Neural progenitor cell (in vitro differentiated cells): Measurements from ENCODE around the gene ANKRD23. TPM values are rescaled to one million over a fixed set of nuclear protein-coding genes. Genes with fewer than 3 reads are reported as not detected.

Experiments used
- DNase-seq: peaks from one replicate; pipeline ENCODE4 v3.0.0-alpha.2; 2016; ENCODE audit warnings: low spot score
- H2AFZ ChIP-seq: fragments of 200-600 bp; sonication (generic); replicated peaks from 2 replicates; pipeline ENCODE4 v1.6.1; 2016; ENCODE audit warnings: antibody characterized with exemption
- H3F3A ChIP-seq: fragments of 200-600 bp; sonication (generic); 2 replicates; pipeline ENCODE4 v1.6.1; 2016; ENCODE audit warnings: antibody characterized with exemption, low read depth
- H3K27ac ChIP-seq: fragments of 200-600 bp; sonication (generic); 2 replicates; pipeline ENCODE4 v1.5.1; 2016; ENCODE audit warnings: mild to moderate bottlenecking
- H3K27me3 ChIP-seq: fragments of 200-600 bp; sonication (generic); 2 replicates; pipeline ENCODE4 v1.6.1; 2016; ENCODE audit warnings: mild to moderate bottlenecking, moderate library complexity
- H3K36me3 ChIP-seq: fragments of 200-600 bp; sonication (generic); 2 replicates; pipeline ENCODE4 v1.5.1; 2016
- H3K4me1 ChIP-seq: fragments of 200-600 bp; sonication (generic); 2 replicates; pipeline ENCODE4 v1.6.1; 2016; ENCODE audit warnings: mixed run types
- H3K4me2 ChIP-seq: fragments of 200-600 bp; sonication (generic); 2 replicates; pipeline ENCODE4 v1.6.1; 2016
- H3K4me3 ChIP-seq: fragments of 200-600 bp; sonication (generic); 2 replicates; pipeline ENCODE4 v1.5.1; 2016
- H3K79me2 ChIP-seq: fragments of 200-600 bp; sonication (generic); 2 replicates; pipeline ENCODE4 v1.6.1; 2016; ENCODE audit warnings: low read depth
- H3K9ac ChIP-seq: fragments of 200-600 bp; sonication (generic); 2 replicates; pipeline ENCODE4 v1.6.1; 2016
- H3K9me3 ChIP-seq: fragments of 200-600 bp; sonication (generic); 2 replicates; pipeline ENCODE4 v1.5.1; 2016; ENCODE audit warnings: low read depth
- H4K20me1 ChIP-seq: fragments of 200-600 bp; sonication (generic); 2 replicates; pipeline ENCODE4 v1.6.1; 2016; ENCODE audit warnings: low read depth
- H3K27ac Mint-ChIP-seq: 3 replicates; pipeline ENCODE4 v1.8.0; 2021; ENCODE audit warnings: mixed read lengths
- H3K27me3 Mint-ChIP-seq: 2 replicates; pipeline ENCODE4 v1.8.0; 2022; ENCODE audit warnings: low read depth, mild to moderate bottlenecking, inconsistent platforms, moderate library complexity, mixed read lengths; ENCODE audit not compliant: insufficient read depth
- H3K36me3 Mint-ChIP-seq: 3 replicates; pipeline ENCODE4 v1.8.0; 2021; ENCODE audit warnings: mixed read lengths
- H3K4me1 Mint-ChIP-seq: 3 replicates; pipeline ENCODE4 v1.8.0; 2021; ENCODE audit warnings: mixed read lengths
- H3K4me3 Mint-ChIP-seq: 3 replicates; pipeline ENCODE4 v1.8.0; 2021; ENCODE audit warnings: mild to moderate bottlenecking, moderate library complexity, mixed read lengths
- H3K9me3 Mint-ChIP-seq: 3 replicates; pipeline ENCODE4 v1.8.0; 2020; ENCODE audit warnings: mixed read lengths
- EZH2 ChIP-seq: fragments of 200-600 bp; sonication (generic); IDR thresholded peaks from 2 replicates; pipeline ENCODE4 v1.6.1; 2017; ENCODE audit warnings: antibody characterized with exemption, mild to moderate bottlenecking, moderate library complexity
- EZH2phosphoT487 ChIP-seq: fragments of 200-600 bp; sonication (generic); IDR thresholded peaks from 2 replicates; pipeline ENCODE4 v1.6.1; 2017; ENCODE audit warnings: antibody characterized with exemption
- total RNA-seq: library from RNA; depleted of rRNA; stranded (reverse); fragments of >200 nt; gene quantifications from 2 replicates; pipeline ENCODE4 v1.2.3, GENCODE V29; 2015; ENCODE audit warnings: low replicate concordance
- TF ChIP-seq, protein P1 (sequence below): fragments of 200-600 bp; sonication (generic); IDR thresholded peaks from 2 replicates; pipeline ENCODE4 v1.5.1; 2017; ENCODE audit warnings: antibody characterized with exemption, mild to moderate bottlenecking

The ANKRD23 gene
- total RNA-seq, 1 donor from 2014 or later: 10.8 TPM

DNA sequence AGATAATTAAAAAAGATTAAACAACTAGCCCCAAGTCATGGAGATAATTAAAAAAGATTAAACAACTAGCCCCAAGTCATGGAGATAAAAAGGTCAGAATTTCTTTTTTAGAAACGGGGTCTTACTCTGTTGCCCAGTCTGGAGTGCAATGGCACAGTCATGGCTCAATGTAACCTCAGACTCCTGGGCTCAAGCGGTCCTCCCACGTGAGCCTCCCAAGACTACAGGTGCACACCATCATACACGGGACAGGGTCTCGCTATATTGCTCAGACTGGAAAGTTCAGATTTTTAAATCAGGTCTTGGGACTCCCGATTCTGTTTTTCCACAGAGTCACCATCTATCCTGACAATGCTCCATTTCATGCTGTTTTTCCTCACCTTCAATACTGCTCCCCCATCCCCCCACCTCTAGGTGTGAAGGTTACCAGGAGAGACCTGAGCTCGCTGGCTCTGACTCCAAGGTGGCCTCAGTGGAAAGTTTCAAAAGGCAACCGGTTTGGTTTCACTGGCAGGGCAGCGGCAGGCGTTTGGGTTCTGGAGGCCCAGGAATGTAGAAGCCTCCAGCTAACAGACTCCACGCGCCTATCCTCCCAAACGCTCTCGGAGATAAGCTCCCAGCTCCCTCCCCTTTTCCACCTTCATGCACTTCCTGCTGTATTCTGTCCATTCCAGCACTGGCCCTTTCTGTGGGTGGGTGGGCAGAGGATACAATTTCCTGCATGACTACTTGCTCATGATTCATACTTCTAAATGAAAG, 28.9 kb upstream of the ANKRD23 start:
- Histone ChIP-seq H4K20me1 (peaks cover 5% of the 10 kb centered on the region), H3K79me2 (peaks cover 37% of the 10 kb centered on the region), H3K9ac (no peak overlapping the region), H3K4me2 (no peak overlapping the region), H3K27me3 (no peaks in the 10 kb centered on the region), H2AFZ (no peak overlapping the region), H3F3A (peaks cover 48% of the 10 kb centered on the region), H3K36me3 (no peaks in the 10 kb centered on the region), H3K27ac (no peak overlapping the region), H3K4me3 (no peak overlapping the region), H3K4me1 (peaks cover 40% of the 10 kb centered on the region), H3K9me3 (no peaks in the 10 kb centered on the region)
- Mint-ChIP-seq H3K36me3 (no peaks in the 10 kb centered on the region), H3K9me3 (no peaks in the 10 kb centered on the region), H3K4me1 (peaks cover 55% of the 10 kb centered on the region), H3K4me3 (peak overlapping the region; percentile 55), H3K27me3 (peaks cover 8% of the 10 kb centered on the region), H3K27ac (no peak overlapping the region)
- TF ChIP-seq EZH2: no peak
- TF ChIP-seq EZH2phosphoT487: no peak
- DNase-seq: peak; percentile 54

DNA sequence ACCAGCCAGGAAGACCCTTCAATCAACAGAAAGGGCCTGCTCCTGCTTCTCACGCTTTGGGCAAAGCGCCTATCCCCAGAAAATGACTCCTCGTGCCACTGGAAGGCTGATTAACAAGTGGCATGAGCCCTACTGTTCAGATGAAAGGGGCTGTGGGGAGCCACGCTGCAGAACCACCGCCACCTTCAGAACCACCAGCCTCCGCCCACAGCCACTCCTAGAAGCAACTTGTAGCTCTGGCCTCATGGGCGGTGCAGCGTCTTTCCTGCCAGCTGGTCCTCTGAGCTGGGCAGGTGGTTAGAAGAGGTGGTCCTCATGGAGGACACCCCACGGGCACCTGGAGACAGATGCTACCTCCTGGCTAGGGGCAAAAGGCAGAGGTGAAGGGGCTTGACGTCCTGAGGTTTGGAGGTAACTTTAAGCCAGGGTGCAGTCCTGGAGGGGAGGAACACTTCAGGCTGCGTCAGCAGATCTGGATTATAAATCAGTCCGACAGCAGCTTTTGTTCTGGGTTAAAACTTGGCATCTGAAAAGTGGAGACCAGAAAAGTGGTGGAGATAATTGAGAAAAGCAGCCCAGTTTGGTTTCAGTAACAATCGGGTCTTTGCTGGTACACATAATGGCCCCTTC, 26.9 kb upstream of the ANKRD23 start:
- no peaks in the 10 kb centered on the region for H3K27me3 ChIP-seq
- Mint-ChIP-seq H3K27ac (peak overlapping the region; percentile 57), H3K27me3 (peaks cover 13% of the 10 kb centered on the region), H3K9me3 (no peaks in the 10 kb centered on the region), H3K4me1 (peaks cover 50% of the 10 kb centered on the region), H3K36me3 (peaks cover 2% of the 10 kb centered on the region), H3K4me3 (peak overlapping the region; percentile 87)
- no peak for DNase-seq
- H3F3A ChIP-seq: peaks cover 37% of the 10 kb centered on the region
- TF ChIP-seq EZH2: no peak
- TF ChIP-seq, protein P1, sequence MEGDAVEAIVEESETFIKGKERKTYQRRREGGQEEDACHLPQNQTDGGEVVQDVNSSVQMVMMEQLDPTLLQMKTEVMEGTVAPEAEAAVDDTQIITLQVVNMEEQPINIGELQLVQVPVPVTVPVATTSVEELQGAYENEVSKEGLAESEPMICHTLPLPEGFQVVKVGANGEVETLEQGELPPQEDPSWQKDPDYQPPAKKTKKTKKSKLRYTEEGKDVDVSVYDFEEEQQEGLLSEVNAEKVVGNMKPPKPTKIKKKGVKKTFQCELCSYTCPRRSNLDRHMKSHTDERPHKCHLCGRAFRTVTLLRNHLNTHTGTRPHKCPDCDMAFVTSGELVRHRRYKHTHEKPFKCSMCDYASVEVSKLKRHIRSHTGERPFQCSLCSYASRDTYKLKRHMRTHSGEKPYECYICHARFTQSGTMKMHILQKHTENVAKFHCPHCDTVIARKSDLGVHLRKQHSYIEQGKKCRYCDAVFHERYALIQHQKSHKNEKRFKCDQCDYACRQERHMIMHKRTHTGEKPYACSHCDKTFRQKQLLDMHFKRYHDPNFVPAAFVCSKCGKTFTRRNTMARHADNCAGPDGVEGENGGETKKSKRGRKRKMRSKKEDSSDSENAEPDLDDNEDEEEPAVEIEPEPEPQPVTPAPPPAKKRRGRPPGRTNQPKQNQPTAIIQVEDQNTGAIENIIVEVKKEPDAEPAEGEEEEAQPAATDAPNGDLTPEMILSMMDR: no peak
- TF ChIP-seq EZH2phosphoT487: no peak
- H3K4me1 ChIP-seq: peaks cover 28% of the 10 kb centered on the region
- no peak overlapping the region for H3K27ac ChIP-seq
- no peaks in the 10 kb centered on the region for H3K36me3 ChIP-seq
- no peak overlapping the region for H3K9ac ChIP-seq
- no peaks in the 10 kb centered on the region for H3K9me3 ChIP-seq
- H3K79me2 ChIP-seq: peaks cover 57% of the 10 kb centered on the region
- peaks cover 25% of the 10 kb centered on the region for H4K20me1 ChIP-seq
- no peak overlapping the region for H2AFZ ChIP-seq
- H3K4me3 ChIP-seq: peak overlapping the region; percentile 84
- H3K4me2 ChIP-seq: peak overlapping the region; percentile 99

DNA sequence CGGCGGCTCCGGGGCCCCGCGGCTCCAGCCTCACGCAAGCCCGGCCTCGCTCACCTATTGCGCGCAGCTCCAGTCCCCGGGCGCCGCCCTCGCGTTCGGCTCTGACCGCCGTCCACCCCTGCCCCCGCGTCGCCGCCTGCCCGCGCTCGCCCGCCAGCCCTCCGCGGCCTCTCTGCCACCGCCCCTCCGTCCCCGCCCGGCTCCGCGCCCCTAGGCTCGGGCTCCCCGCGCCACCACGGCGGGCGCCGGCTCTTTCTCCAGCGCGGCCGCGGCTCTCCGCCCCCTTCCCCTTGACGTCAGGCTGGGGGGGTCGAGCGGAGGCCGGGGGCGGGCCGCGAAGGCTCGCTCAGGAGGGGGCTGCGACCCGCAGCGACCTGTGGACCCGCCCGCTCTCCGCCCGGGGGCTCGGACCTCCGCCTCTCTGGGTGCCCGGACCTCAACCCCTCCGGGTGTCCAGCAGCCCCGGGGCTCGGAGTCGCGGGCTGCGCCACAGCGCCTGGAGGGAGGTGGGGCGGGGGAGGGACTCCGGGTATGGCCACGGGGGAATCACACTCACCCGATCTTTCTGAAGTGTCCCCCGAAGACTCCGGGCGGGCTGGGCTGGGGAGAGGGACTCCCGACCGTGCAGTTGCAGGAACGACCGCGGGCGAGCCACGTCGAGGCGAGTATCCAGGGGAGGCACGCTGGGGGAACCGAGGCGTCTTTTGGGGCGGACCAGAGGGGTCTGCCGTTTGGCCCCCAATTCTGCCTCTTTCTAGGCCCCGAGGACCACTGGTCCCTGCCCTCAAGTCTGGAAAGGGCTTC, 26.2 kb upstream of the ANKRD23 start, which contains the start of gene SEMA4C:
TSS of gene SEMA4C (minus strand) at position 259 of the 804 bp plus-strand sequence. CDS start 2,194 bp downstream, outside the sequence.
- Histone ChIP-seq H3K4me1 (peaks cover 21% of the 10 kb centered on the region), H2AFZ (peak within 1 kb of the TSS; percentile 68)

More for the DNA sequence above, 26.2 kb upstream of the ANKRD23 start, which contains the start of gene SEMA4C:
- peak within 1 kb of the TSS; percentile 84 for H3K4me3 ChIP-seq
- peak within 1 kb of the TSS; percentile 86 for H3K9ac ChIP-seq
- Mint-ChIP-seq H3K4me1 (peaks cover 46% of the 10 kb centered on the region), H3K4me3 (peak within 1 kb of the TSS; percentile 87), H3K27me3 (peaks cover 14% of the 10 kb centered on the region), H3K27ac (peak within 1 kb of the TSS; percentile 57), H3K36me3 (peaks cover 4% of the 10 kb centered on the region), H3K9me3 (no peaks in the 10 kb centered on the region)
- peak within 1 kb of the TSS; percentile 99 for H3K4me2 ChIP-seq
- DNase-seq: peak; percentile 80
- H4K20me1 ChIP-seq: peaks cover 32% of the 10 kb centered on the region
- H3K36me3 ChIP-seq: no peaks in the 10 kb centered on the region
- H3K27me3 ChIP-seq: no peaks in the 10 kb centered on the region
- H3F3A ChIP-seq: peaks cover 30% of the 10 kb centered on the region
- H3K9me3 ChIP-seq: no peaks in the 10 kb centered on the region
- peak within 1 kb of the TSS; percentile 80 for H3K27ac ChIP-seq
- H3K79me2 ChIP-seq: peaks cover 60% of the 10 kb centered on the region
- TF ChIP-seq EZH2: no peak
- TF ChIP-seq EZH2phosphoT487: no peak
- TF ChIP-seq, protein P1: no peak
